NCI-H526 (cell line): ENCODE data around the gene TXNRD1.
A peak's percentile ranks its signal among the peaks of the same experiment; 100 is the strongest.
"Not testable (repeated sequence)": the region's sequence is repeated elsewhere in the genome, so short reads cannot be mapped to it uniquely, and the experiment has no call there.

Source experiments
- DNase-seq, 2 experiments: peaks; one replicate each; lab custom pipeline; 2025; lab: John Stamatoyannopoulos, UW

Gene TXNRD1

DNA sequence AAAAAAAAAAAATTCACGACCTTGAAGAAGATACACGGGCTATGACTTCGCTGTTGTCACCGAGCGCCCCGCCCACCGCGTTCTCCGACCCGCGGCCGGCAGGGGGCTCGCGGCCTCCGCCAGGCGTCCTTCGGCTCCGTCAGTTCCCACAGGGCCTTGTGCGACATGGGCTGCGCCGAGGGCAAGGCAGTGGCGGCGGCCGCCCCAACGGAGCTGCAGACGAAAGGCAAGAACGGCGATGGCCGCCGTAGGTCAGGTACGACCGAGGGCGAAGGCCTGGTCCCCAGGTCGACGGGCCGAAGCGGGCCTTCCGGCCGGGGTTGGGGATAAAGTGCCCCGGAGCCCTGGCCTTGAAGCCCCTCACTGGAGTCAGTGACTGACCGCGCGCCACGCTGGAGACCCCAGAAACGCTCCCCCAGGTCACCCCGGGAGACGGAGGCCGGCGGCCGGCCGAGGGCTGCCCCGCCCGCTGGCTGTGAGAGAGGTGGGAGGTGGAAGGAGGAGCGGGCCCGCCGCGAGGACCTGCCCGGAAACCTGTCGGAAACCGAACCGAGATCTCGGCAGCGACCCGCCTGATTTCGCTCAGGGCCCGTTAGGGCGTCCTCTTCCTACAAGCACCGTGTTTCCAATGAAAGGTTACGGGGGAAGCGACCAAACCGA lies at the start of gene TXNRD1:
TXNRD1 (plus strand) TSS at position 142 of the 660 bp plus-strand sequence; CDS start at position 166, 24 bp downstream.
- DNase-seq = peak; percentile 19 to 92

DNA sequence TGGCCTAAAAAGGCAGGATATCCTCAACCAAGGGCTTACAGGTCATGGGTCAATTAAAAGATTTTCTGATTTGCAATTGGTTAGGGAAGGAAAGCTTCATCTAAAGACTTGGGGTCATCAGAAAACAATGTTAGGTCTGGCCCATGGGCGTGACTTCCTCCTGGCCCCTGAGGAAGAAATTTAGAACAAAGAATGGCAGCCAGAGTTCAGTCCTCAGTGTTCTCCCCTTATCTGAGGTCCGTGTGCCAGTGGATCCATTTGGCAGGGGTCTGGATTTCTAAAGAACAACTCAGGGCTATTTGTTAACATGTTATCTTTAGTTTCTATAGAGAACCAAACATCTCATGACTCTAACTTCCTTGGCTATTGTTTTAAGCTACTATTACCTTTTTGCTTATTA lies 49.8 kb upstream of the TXNRD1 start:
- no peak for DNase-seq

DNA sequence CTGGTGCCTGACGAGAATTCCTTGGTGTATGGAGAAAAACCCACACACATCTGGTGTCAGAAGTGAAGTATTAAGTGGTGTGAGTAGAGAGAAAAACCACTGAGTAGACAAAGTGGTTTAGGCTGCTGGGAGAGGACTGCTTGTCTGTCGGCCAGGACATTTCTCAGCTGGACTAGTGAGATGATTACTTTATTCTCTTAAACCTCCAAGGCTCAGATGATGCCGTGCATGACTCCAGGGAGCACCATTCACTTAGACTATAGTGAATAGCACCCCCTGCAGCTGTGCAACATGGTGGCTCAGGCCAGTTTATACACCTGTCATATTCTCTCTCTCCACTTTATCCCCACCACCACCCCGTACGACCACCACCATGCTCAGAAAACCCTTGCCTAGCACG lies 49.1 kb upstream of the TXNRD1 start:
- DNase-seq = no peak

DNA sequence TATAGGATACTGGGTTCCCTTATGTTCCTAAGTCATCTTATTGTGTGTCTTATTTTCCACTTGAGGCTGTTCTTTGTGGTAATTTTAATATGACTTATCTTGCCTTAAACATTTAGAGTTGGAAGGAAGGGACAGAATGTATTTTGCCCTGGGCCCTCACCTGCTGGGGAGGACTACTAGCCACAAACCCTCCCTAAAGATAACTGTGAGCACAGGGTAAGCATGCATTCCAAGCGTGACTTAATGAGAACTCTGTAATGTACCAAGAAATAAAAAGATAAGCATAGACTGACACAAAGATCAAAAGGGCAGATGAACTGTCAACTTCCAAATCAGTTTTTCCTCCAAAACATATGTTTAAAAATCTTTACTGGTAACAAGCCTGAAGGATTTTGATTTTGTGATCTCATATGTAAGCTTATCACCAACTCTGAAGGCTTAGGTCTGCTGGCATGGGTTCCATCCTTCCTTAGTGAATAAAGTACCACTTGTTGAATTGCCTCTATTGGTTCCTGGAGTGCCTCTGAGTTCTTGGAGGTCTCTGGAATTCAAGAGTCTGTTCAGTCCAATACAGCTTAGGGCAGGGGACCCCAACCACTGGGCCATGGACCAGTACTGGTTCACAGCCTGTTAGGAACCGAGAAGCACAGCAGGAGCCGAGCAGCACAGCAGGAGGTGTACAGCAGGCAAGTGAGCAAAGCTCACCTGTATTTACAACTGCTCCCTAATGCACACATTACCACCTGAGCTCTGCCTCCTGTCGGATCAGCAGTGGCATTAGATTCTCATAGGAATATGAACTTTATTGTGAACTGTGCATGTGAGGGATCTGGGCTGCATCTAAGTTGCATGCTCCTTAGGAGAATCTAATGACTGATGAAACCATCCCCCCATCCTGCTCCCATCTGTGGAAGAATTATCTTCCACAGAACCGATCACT lies 47.8 kb upstream of the TXNRD1 start:
- no peak for DNase-seq

DNA sequence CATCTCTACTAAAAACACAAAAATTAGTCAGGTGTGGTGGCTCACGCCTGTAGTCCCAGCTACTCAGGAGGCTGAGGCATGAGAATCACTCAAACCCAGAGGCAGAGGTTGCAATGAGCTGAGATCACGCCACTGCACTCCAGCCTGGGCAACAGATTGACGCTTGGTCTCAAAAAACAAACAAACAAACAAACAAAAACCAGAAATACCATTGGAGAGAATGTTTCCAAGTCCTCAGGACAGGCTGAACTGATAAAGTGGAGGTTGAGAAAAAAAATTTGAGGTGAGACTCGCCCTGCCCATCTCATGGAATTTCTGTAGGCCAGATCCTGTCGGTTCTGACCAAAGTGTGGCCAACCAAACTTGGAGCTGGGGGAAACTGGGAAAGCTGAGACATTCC lies 47.0 kb upstream of the TXNRD1 start:
- DNase-seq = no peak

DNA sequence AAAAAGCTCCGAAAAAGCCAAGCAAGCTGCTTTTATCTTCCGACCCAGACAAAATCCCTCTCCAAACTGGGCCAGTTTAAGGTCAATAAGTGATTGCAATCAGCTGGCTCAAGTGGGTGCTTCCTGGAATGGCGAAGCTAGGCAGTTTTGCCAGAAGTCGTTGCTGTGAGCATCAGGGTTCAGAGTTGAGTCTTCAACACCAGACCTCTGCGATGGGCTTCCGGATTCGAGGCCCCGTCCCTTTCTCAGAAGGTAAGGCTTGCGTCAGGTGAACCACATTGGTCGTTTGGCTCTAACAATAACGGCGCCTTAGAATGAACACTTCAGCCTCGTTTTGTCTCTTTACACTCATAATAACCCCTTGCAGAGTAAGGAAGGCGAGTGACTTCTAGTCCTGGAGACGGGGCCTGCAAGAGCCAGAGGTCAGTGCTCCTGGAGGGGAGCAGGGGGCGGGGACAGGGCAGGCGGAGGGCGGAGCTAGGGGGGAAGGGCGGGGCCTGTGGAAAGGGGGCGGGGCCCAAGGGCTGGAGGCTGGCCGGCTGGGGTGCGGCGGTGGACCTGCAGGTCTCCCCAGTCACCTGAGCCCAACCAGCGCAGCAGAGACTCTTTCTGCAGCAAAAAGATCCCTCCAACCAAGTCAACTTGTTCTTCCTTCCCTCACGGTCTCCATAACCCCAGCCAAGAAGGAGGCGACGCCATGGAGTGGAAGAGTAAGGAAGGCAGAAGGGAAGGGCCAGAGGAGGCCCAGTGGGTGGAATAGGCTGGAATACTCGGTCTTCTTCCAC lies 43.6 kb upstream of the TXNRD1 start:
- no peak for DNase-seq

DNA sequence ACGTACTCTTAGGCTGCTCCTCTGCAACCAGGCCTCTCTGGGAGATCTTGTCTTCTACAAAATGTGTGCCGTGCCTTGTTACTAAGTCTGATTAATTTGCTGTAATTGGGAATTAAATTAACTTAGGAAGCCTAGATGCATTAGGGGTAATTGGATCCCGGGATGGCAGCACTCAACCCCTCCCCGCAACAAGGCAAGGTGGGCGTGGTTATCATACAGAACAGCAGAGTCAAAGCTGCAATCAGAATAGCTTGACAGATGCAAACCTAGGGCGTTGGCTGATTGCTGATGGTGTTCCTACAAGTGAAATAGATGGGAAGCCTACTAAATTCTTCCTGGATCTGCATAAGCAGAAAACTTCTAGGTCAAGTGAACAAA lies 43.0 kb upstream of the TXNRD1 start:
- no peak for DNase-seq

DNA sequence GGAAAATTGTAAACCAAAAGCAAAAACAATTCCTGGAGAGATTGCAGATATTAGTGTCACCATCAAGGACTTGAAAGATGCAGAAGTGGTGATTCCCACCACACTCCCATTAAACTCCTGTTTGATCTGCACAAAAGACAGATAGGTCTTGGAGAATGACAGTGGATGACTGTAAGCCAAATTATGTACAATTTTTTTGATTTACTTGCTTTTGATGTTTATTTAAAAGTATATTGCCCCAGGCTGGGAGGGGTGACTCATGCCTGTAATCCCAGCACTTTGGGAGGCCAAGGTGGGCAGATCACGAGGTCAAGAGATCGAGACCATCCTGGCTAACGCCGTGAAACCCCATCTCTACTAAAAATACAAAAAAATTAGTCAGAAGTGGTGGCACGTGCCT lies 41.8 kb upstream of the TXNRD1 start:
- not testable (repeated sequence) for DNase-seq

DNA sequence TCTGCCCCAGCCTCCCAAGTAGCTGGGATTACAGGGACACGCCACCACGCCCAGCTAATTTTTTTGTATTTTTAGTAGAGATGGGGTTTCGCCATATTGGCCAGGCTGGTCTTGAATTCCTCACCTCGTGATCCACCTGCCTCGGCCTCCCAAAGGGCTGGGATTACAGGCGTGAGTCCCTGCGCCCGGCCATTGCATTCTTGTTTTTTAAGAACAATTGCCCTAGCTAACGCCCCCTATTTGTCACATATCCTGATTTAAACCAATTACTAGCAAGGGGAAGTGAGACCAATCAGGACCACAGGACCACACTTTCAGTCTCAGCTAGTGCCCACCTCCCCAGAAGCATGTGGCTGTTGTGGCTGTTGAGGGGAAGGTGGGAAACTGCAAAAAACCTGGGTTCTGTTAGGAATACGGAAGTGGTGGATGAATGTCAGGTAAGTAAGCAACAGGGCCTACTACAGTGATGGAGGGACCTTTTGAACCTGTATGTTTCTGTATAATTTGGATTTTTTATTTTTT lies 39.8 kb upstream of the TXNRD1 start:
- DNase-seq = no peak

DNA sequence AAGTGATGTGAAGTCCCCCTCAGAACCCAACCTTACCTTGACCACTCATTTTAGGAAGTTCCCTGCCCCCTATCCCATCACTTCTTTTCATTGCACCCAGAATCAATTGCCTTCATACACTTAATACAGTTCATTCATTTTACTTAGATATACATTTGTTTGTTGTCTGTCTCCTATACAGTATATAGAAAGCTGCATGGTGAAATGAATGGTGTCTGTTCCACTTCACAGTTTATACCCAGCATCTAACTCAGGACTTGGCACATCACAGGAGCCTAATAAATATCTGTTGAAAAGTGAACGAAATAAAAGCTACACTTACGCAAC lies 38.3 kb upstream of the TXNRD1 start:
- no peak for DNase-seq

DNA sequence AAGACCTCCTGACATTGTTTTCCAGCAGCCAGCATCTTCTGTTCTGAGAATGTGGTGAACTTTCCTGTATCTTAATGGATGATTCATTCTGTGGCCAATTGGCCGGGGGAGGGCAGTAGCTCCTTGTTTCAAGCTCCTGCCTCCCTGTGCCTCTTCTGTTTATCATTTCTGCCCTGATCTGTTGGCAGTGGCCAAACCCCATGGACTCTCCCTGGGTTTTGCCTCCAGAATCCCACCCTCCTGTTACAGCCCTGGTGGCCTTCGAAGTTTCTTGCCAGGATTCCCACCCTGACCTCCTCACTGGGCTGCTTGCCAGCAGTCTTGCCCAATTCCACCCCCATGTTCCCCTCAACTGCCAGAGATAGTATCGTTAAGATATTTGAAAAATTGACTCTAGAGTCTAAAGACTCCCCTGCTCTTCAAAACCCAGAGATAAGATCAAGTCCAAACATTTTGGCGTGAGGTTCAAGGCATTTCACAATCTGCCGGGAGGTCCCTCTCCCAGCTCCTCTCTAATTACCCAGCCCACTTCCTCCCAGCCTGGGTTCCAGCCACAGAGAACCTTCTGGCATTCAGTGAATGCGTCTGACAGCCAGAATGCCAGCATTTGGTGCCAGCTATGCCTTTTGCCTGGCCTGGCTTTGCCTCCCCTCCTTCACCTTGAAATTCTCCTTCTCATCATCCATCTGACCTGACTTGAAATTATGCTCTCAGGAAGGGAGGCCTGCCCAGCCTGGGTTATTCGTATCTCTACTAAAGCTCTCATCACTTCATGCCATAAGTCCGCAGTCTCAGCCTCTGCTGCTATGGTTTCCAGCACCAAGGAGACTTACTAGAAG lies 37.7 kb upstream of the TXNRD1 start:
- DNase-seq = no peak

DNA sequence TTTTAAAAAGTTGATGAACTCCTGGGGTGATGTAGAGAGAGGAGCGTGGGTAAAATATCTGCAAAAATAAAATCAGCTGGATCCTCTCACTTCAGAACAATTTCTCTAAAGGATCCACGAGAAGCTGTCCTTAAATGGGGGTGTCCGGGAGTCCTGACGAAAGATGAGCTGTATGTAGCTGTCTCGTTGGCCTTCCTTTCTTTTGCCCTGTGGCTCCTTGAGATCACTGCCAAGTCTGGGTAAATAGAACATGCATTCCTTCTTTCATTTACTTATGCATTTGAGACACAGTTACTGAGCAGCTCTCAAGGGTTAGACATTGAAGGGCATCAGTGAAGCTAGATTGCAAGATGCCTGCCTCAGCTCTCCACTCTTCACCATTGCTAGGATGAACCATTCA lies 35.2 kb upstream of the TXNRD1 start:
- no peak for DNase-seq

DNA sequence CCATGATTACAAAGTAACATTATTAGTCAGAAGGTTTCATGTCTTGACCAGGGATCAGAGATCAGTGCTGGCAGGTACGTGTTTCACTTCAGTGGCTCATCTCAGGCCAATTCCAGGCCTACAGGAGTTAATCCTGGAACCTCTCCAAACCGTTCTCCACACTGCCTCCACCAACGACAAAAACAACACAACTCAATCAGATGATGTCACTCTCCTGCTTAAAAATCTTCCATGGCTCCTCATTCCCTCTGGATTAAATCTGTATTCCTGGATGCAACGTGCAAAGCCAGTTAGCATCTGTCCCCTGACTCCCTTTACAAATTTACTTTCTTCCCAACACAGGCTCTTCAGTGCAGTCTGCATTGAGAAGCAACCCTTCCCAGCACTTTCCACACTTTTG lies 34.3 kb upstream of the TXNRD1 start:
- DNase-seq = no peak

DNA sequence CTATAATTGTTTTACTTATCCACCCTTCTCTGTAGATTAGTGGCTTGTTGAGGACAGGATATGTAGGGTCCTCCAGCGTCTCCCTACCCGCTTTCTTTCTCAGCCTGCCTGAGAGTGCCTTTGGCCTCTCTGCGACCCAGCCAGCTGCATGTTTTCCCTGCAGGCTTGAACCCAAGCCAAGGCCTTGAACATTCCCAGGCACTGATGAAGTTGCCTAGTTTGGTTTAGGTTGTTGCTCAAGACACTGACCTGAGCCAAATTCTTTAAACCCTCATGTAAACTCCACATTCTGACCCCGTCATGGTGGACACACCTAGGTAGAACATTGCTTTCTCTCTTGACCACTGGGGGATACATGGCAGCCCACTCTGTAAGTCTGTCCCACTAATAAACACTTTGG lies 33.4 kb upstream of the TXNRD1 start:
- DNase-seq = no peak

DNA sequence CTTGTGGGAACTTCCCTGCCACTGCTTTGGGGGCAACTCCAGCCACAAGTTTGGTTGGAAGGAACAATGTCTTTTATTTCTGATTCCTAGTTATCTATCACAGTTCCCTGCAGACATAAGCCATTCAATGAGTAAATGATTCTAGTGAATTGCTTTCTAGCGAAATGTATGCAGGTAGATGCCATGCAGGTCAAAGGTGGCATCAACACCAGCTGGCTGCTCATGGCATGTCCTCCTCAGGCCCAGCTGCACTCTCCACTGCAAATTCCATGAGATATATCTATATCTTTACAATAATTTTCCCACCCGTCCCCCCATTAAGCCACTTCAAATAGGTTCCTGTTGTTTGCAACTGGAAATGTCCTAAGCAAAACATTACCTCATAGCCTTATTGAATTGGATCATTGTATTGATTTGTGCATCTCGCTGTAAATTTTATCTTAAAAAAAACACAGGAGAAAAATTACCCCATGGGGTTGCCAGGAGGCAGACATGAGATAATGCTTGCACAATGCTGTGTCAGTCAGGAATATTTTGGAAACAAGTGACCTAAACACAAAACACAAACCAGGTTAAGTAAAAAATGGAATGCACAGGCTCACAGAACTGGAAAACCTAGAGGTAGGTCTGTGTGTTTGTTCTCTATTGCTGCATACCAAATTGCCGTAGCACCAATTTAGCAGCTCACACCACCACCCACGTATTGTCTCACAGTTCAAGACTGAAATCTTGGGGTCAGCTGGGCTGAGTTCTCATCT lies 32.8 kb upstream of the TXNRD1 start:
- no peak for DNase-seq

DNA sequence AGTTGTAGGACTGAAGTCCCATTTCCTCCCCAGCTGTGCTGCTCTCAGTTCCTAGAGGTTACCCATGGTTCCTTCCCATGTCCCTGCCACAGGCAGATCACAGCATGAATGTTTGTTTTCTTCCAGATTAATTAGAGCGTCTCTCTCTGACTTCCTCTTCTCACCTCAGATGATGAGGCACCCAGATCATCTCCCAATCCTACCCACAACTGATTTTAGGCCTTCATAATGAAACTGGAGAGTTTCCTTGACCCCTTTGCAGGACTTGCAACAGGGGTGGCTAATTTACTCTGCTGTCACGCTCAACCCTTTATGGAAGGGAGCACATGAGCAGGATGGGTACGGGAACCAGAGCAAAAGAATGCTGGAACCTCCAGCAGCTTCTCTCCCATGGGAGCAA lies 32.1 kb upstream of the TXNRD1 start:
- DNase-seq = no peak

DNA sequence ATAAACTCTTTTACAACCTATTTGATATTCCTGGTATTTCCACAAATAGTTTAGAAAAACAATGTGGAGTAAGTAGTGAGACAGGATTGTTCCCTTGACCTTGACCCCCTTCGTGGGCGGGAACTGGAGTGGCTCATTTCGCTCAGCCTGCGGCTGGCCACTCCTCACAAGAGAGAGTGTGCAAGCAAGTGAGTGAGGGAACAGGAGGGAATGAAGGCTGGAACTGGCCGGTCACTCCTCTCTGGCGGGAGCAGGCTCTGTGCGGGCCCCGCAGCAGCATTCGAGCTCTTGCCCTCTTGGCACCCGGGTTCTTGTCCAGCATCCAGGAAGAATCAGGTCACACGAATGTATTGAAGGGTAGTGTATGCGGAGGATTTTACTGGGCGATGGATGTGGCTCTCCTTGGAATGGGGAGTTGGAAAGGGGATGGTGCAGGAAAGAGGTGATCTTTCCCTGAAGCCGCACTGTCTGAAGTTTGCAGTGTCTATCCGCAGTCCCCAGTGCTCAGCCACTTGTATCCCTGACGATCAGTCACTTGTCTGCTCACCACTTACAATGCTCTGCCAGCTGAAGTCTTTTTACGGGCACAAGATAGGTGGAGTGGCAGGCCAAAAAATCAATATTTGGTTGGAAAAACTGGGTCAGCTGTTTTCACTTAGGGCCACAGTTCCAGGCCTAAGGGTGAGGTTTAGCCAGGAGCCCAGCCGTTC lies 28.0 kb upstream of the TXNRD1 start:
- DNase-seq = no peak

DNA sequence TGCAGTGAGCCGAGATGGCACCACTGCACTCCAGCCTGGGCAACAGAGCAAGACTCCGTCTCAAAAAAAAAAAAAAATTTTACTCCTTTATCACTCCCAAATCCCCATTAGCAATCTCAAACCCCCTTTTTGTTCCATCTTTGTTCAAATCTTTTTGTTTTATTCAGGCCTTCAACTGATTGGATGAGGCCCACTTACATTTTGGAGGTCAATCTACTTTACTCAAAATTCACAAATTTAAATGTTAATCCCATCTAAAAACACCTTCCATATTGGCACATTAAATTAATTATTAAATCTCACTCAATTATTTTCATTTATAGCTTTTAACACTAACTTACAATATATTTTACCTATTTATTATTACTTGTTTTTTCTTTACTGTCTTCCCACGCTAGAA lies 27.0 kb upstream of the TXNRD1 start:
- no peak for DNase-seq

DNA sequence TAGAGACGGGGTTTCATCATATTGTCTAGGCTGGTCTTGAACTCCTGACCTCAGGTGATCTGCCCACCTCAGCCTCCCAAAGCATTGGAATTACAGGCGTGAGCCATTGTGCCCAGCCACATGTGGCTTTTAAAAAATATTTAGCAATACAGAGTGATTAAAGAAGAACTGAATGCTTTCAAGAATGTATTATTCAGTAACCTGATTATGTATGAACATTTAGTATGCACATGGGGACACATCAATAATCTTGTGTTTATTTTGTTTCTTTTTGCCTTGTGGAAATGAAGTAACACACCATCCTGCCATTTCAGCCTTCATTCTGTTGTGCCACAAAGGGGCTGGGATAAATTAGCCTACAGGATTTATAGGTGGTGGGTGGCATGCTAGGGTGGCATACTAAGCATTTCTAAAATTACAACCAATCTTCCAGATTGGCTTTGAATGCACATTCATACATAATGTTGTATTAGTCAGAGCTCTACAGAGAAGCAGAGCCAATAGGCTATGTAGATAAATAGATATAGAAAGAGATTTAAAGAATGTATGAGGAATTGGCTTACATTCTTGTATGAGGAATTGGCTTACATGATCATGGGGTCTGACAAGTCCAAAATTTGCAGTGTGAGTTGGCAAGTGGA lies 25.5 kb upstream of the TXNRD1 start:
- DNase-seq = no peak
